HG03521 (cell line): ENCODE measurements around the gene PITPNM1.
"Not testable (repeated sequence)": the region's sequence is repeated elsewhere in the genome, so short reads cannot be mapped to it uniquely, and the experiment has no call there.

Source experiments
- ATAC-seq: cut with Tn5 transposase; IDR thresholded peaks from one replicate; pipeline ENCODE4 v1.9.1; 2021; ENCODE audit warnings: mild to moderate bottlenecking, moderate library complexity; ENCODE audit not compliant: unreplicated experiment

Gene PITPNM1

GRCh38 chr11:67491276-67492068 is 13.7 kb downstream of the PITPNM1 start:
- no peak for ATAC-seq

GRCh38 chr11:67490727-67491065 is 14.5 kb downstream of the PITPNM1 start:
- ATAC-seq, result no peak

DNA sequence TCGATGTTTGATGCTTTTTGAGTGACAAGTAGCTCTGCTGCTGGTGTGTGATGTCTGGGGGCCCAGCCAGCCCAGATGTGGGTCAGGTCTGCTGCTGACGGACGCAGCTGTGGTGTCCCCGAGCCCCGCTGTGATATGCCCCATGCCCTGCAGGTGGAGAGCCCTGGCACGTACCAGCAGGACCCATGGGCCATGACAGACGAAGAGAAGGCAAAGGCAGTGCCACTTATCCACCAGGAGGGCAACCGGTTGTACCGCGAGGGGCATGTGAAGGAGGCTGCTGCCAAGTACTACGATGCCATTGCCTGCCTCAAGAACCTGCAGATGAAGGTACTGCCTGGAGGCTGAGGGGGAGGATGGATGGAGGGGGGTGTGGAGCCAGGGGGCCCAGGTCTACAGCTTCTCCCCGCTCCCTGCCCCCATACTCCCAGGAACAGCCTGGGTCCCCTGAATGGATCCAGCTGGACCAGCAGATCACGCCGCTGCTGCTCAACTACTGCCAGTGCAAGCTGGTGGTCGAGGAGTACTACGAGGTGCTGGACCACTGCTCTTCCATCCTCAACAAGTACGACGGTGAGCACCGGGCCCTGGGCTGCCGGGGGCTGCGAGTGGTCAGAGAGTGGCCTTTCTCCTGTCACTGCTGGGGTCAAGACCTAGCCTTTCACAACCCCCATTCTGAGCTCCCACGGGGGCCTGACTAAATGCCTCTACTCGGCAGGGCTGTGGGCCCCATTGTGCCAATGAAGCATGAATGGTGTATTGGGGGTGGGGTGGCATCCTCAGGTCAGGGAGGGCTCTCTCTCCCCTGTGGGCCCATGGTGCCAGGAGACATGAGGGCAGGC is 15.1 kb downstream of the PITPNM1 start:
- no peak for ATAC-seq

DNA sequence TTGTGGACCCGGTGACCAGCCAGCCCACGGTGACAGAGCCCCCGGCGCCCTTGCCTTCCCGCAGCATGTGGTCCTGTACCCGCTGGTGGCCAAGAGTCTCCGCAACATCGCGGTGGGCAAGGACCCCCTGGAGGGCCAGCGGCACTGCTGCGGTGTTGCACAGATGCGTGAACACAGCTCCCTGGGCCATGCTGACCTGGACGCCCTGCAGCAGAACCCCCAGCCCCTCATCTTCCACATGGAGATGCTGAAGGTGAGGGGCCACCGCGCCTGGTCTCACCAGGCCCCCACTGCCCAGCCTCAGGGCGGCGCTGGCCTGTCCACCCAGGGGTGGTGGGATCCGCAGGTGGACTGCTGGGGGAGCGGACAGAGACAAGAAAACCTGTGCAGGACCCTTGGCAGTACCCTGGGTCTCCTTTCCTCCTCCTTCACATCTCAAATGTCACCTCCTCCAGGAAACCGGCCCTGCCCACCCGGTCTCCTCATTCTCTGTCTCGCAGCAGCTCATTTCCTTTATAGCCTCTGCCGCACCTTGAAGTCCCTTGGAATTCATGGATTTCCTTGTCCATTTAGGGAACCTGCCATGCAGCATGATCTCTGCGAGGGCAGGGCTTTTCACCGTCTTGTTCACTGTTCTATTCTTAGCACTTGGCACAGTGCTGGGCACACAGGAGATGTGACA is 15.8 kb downstream of the PITPNM1 start:
- no peak for ATAC-seq

GRCh38 chr11:67486481-67487195 is 18.5 kb downstream of the PITPNM1 start:
- no peak for ATAC-seq

DNA sequence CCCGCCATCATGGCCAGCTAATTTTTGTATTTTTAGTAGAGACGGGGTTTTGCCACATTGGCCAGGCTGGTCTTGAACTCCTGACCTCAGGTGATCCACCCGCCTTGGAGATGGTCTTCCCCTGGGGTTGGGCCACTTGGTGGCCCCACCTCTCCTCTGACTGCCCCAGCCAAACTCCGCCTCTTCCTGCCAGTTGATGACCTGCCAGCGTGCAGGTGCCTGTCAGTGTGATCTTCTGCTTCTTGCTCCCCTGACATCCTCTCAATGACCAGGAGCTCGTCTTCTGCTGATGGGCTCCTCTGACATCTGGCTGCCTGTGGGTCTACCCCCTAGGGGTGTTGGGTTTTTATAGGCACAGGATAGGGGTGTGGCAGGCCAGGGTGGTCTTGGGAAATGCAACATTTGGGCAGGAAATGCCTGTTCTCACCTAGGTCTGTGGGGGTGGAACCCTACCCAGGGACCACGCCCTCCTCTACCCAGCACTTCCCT is 19.2 kb downstream of the PITPNM1 start:
- not testable (repeated sequence) for ATAC-seq

GRCh38 chr11:67484847-67485311 is 20.3 kb downstream of the PITPNM1 start:
- no peak for ATAC-seq

GRCh38 chr11:67483831-67484665 is 21.1 kb downstream of the PITPNM1 start:
- no peak for ATAC-seq

- ATAC-seq, result peak; percentile 62
These were observed 22.1 kb downstream of the PITPNM1 start, which contains the start of gene AIP for GRCh38 chr11:67482827-67483798. TSS of gene AIP (plus strand) at chr11:67483026. CDS start at chr11:67483159, 133 bp downstream.

DNA sequence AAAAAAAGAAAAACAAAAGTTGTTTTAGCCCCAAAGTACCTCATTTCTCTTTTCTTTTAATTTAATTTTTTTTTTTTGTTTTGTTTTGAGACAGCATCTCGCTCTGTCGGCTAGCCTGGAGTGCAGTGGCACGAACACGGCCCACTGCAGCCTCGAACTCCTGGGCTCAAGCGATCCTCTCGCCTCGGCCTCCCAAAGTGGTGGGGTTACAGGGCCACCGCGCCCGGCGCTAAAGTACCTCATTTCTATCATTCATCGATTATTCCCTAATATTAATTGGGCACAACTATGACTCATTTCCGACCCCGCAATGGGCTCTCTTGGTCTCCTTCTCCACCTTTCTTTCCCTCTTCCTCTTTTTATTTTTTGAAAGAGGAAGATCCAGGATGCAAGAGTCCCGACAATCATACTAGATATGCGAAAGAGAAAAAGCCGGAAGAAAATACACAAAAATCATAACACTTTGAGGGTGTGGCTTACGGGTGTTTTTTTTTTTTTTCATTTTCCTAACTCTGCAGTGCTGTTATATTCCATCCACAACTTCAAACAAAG is 22.8 kb downstream of the PITPNM1 start:
- no peak for ATAC-seq

- ATAC-seq, result not testable (repeated sequence)
These were observed 27.7 kb downstream of the PITPNM1 start for GRCh38 chr11:67477344-67478050.

- not testable (repeated sequence) for ATAC-seq
These were observed 28.5 kb downstream of the PITPNM1 start for GRCh38 chr11:67476692-67477091.

- ATAC-seq, result no peak
These were observed 32.3 kb downstream of the PITPNM1 start for GRCh38 chr11:67472882-67473281.

DNA sequence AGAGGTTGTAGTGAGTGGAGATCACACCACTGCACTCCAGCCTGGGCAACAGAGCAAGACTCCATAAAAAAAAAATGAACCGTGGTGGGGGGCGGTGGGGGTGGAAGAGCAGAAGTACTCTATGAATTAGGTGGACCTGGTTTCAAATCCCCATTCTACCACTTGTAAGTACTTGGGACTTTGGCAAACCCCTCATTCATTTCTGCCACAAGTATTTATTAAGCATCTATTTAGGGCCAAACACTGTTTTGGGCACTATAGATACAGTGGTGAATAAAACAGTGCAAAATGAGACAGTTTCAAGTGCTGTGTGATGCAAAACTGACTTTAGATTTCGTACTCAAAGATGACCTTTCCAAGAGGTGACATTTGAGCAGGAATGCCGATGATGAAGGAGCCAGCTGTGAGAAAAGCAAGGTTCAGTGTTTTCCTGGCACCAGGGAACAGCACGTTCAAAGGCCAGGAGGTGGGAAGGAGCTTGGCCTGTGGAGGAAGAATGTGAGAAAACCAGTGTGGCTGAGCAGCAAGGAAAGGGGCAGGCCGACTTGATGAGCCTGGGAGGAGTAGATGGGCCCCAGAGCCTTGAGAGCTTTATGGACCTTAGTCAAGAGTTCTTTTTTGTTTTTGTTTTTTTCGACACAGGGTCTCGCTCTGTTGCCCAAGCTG is 34.7 kb downstream of the PITPNM1 start:
- ATAC-seq, result no peak

DNA sequence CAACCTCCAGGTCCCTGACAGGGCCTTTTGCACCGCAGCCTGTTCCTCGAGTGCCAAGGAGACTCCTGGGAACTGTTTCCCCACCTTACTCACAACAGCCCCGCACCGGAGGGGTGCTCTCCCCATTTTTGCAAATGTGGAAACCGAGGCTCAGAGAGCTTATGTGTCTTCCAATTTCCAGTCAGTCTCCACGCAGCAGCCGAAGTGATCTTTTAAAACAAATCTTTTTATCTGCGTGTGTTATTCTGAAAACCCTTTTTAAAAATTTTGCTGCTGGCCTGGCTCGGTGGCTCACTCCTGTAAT is 35.7 kb downstream of the PITPNM1 start:
- no peak for ATAC-seq

DNA sequence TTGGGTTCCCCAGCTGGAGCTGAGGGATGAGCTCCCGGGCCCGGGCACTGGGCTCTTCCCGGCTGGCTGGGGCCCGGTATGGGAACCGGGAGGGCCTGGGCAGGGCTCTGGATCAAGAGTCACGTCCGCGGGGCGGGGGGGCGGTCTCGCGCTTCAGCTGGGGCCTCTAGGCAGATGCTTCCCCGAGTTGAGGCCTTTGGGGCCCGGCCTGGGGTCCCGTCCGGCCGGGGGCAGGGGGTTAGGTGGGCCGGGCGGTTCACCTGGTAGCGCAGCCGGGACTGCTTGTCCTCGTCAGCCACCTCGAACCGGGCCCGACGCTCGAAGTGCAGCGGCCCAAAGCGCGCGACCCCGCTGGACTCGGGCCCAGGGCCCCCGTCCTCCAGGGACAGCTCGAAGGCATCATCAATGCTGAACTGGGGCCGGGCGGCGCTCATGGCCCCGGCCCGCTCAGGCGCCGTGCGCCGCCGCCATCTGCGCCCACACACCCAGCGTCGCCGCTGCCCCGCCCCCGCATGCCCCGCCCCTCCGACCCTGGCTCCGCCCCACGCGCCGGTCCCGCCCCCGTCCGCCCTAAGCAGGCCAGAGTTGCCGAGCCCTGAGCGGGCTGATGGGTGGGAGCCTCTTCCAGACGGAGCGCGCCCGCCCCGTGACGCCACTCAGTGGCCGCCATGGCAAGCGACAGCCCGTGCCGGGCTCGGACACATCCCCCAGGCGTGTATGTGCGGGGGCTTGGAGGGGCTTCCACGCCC is 36.2 kb downstream of the PITPNM1 start, which contains the start of gene TMEM134:
Gene TMEM134, minus strand, starts transcription at position 493 of the 749 bp plus-strand sequence. Its CDS starts 59 bp downstream, at position 434.
- peak; percentile 66 for ATAC-seq

DNA sequence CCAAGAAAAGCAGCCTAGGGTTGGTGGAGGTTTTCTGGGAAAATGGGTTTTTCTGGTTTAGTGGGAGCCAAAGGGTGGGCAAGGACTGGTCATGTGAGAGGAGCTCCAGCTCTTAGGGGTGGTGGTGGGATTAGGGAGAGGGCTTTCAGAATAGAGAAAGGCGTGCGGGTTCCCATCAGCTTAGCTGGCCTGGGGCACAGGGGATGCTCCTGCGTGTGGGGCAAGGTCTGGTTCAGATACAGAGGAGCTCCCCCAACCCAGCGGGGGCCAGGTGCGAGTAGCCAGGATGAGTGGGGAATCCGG is 36.8 kb downstream of the PITPNM1 start:
- ATAC-seq, result no peak
